Mammary epithelial cell (primary cell): ENCODE results near the gene GPR137.

ENCODE experiments used
- EZH2 ChIP-seq: IDR thresholded peaks from 2 replicates; pipeline ENCODE4 v1.6.1; 2012; ENCODE audit warnings: low read length, inconsistent platforms, borderline replicate concordance
- TF ChIP-seq, protein P1 (sequence below), 2 donors: IDR thresholded peaks in 1 of 2; conservative IDR thresholded peaks in 1 of 2; 2 replicates each; pipeline ENCODE4 v1.5.1; 2011 to 2012; ENCODE audit warnings: inconsistent platforms in 2 of 2, low read length in 2 of 2, mild to moderate bottlenecking in 2 of 2, control low read depth in 1 of 2, low read depth in 1 of 2; ENCODE audit not compliant: insufficient read depth in 1 of 2; ENCODE audit errors: extremely low read depth in 1 of 2

GRCh38 chr11:64327375-64327774 is 41.7 kb downstream of the GPR137 start:
- TF ChIP-seq, protein P1, sequence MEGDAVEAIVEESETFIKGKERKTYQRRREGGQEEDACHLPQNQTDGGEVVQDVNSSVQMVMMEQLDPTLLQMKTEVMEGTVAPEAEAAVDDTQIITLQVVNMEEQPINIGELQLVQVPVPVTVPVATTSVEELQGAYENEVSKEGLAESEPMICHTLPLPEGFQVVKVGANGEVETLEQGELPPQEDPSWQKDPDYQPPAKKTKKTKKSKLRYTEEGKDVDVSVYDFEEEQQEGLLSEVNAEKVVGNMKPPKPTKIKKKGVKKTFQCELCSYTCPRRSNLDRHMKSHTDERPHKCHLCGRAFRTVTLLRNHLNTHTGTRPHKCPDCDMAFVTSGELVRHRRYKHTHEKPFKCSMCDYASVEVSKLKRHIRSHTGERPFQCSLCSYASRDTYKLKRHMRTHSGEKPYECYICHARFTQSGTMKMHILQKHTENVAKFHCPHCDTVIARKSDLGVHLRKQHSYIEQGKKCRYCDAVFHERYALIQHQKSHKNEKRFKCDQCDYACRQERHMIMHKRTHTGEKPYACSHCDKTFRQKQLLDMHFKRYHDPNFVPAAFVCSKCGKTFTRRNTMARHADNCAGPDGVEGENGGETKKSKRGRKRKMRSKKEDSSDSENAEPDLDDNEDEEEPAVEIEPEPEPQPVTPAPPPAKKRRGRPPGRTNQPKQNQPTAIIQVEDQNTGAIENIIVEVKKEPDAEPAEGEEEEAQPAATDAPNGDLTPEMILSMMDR (conservative IDR thresholded peaks at IDR 0.05 in 1 of 2, IDR thresholded peaks at IDR 0.05 in 1 of 2; ENCODE audit: extremely low read depth in 1 of 2, insufficient read depth in 1 of 2, low read depth in 1 of 2, low read length in 2 of 2): no peak
- no peak for TF ChIP-seq EZH2
